ENCODE measurements around the gene SMOC1.

Gene SMOC1

DNA sequence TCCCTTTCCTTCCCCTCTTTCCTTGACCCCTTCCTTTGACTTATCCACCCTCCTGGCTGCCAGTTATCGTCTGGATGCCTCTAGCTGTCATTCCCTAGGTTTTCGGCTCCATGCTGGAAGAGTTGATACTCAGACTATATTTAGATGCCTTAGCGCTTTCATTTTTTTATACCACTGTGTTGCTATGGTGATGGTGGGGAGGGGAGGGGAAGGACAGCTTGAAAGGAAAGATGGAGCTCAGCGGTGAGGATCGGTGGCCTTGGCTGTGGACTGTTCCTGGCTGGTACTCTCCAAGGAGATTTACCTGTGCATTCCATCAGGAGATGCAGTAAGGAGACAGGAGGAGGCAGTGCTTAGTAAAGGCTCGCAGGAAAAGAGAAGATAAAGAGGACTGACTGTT, 200.9 kb downstream of the SMOC1 start:
- no peak for DNase-seq (ENCODE audit: low read depth in 1 of 2, low spot score in 1 of 2)

All from stimulated activated CD4-positive, alpha-beta T cell treated with anti-CD3 and anti-CD28 coated beads, Interleukin-15, amount 100 ng/mL, for 1 hour (primary cell).